Activated CD8-positive, alpha-beta memory T cell treated with anti-CD3 and anti-CD28 coated beads for 24 hours (primary cell): ENCODE measurements around the gene TRIAP1.

Experiments used
- DNase-seq: peaks from one replicate; pipeline ENCODE4 v3.0.0-alpha.2; 2020

Gene TRIAP1

GRCh38 chr12:120425797-120426196 lies 20.4 kb downstream of the TRIAP1 start:
- DNase-seq, result no peak

GRCh38 chr12:120422892-120423456 lies 23.2 kb downstream of the TRIAP1 start:
- no peak for DNase-seq

- no peak for DNase-seq
These were observed 24.5 kb downstream of the TRIAP1 start for GRCh38 chr12:120421701-120422100.

GRCh38 chr12:120417917-120418580 lies 28.1 kb downstream of the TRIAP1 start:
- no peak for DNase-seq

GRCh38 chr12:120416490-120417216 lies 29.5 kb downstream of the TRIAP1 start:
- DNase-seq, result no peak

- no peak for DNase-seq
These were observed 32.1 kb downstream of the TRIAP1 start for GRCh38 chr12:120413901-120414695.

GRCh38 chr12:120412421-120412820 lies 33.8 kb downstream of the TRIAP1 start:
- no peak for DNase-seq

GRCh38 chr12:120408771-120409170 lies 37.4 kb downstream of the TRIAP1 start:
- DNase-seq, result no peak

- no peak for DNase-seq
These were observed 39.6 kb downstream of the TRIAP1 start for GRCh38 chr12:120406553-120406952.

- DNase-seq, result no peak
These were observed 40.1 kb downstream of the TRIAP1 start for GRCh38 chr12:120406069-120406468.

- DNase-seq, result no peak
These were observed 41.9 kb downstream of the TRIAP1 start for GRCh38 chr12:120404271-120404670.

GRCh38 chr12:120403869-120404268 lies 42.3 kb downstream of the TRIAP1 start:
- no peak for DNase-seq

GRCh38 chr12:120402217-120402616 lies 44.0 kb downstream of the TRIAP1 start:
- DNase-seq, result no peak

- DNase-seq, result no peak
These were observed 46.7 kb downstream of the TRIAP1 start for GRCh38 chr12:120399531-120399930.

- no peak for DNase-seq
These were observed 48.2 kb downstream of the TRIAP1 start for GRCh38 chr12:120397824-120398540.

GRCh38 chr12:120394483-120395367 lies 51.5 kb downstream of the TRIAP1 start:
- DNase-seq, result no peak
